HepG2 (cell line): ENCODE results near the gene CGNL1. TPM values are rescaled to one million over a fixed set of nuclear protein-coding genes. Genes with fewer than 3 reads are reported as not detected.

ENCODE experiments used
- ADNP ChIP-seq: sonication (generic); formaldehyde crosslinking; IDR thresholded peaks from 2 replicates; pipeline ENCODE4 v1.4.0; 2020; ENCODE audit warnings: missing genetic modification reagents
- ARNTL ChIP-seq: sonication (generic); formaldehyde crosslinking; IDR thresholded peaks from 2 replicates; pipeline ENCODE4 v1.4.0; 2020; ENCODE audit warnings: mild to moderate bottlenecking, missing genetic modification reagents
- CC2D1A ChIP-seq: sonication (generic); formaldehyde crosslinking; IDR thresholded peaks from 2 replicates; pipeline ENCODE4 v1.8.1; 2023; ENCODE audit warnings: mild to moderate bottlenecking, missing genetic modification reagents
- EP300 ChIP-seq, 3 experiments: sonication (generic) in 1 of 3; formaldehyde crosslinking in 1 of 3; IDR thresholded peaks; 2 replicates each; pipeline versions ENCODE4 v1.5.1 to v1.6.1; 2011 to 2020; ENCODE audit warnings: low read depth in 2 of 3, low read length in 2 of 3, borderline replicate concordance in 1 of 3, improper control_type of control experiment in 1 of 3, mild to moderate bottlenecking in 1 of 3, missing genetic modification reagents in 1 of 3, moderate library complexity in 1 of 3
- GTF3A ChIP-seq: sonication (generic); formaldehyde crosslinking; conservative IDR thresholded peaks from 2 replicates; pipeline ENCODE4 v1.4.0; 2020; ENCODE audit warnings: mild to moderate bottlenecking, missing genetic modification reagents
- JUNB ChIP-seq: sonication (generic); formaldehyde crosslinking; IDR thresholded peaks from 2 replicates; pipeline ENCODE4 v1.8.0; 2022; ENCODE audit warnings: missing genetic modification reagents, mild to moderate bottlenecking, borderline replicate concordance
- LCORL ChIP-seq, 2 experiments: fragments of 450-650 bp in 1 of 2; sonication (generic) in 1 of 2; formaldehyde crosslinking in 1 of 2; IDR thresholded peaks; 2 replicates each; pipeline versions ENCODE4 v1.5.0 to v1.6.1; 2017 to 2020; ENCODE audit warnings: antibody characterized with exemption in 1 of 2, missing genetic modification reagents in 1 of 2
- MED13 ChIP-seq: sonication (generic); formaldehyde crosslinking; IDR thresholded peaks from 2 replicates; pipeline ENCODE4 v1.5.0; 2020; ENCODE audit warnings: missing genetic modification reagents
- MTF1 ChIP-seq: sonication (generic); formaldehyde crosslinking; IDR thresholded peaks from 2 replicates; pipeline ENCODE4 v1.5.0; 2020; ENCODE audit warnings: missing genetic modification reagents
- NFE2L2 ChIP-seq: fragments of 150-350 bp; IDR thresholded peaks from 2 replicates; pipeline ENCODE4 v1.6.1; 2014; ENCODE audit warnings: low read length
- NFYB ChIP-seq: sonication (generic); formaldehyde crosslinking; IDR thresholded peaks from 2 replicates; pipeline ENCODE4 v1.4.0; 2020; ENCODE audit warnings: missing genetic modification reagents
- NFYC ChIP-seq: IDR thresholded peaks from 2 replicates; pipeline ENCODE4 v1.6.1; 2016; ENCODE audit warnings: missing genetic modification reagents, missing compliant biosample characterization
- REPIN1 ChIP-seq: sonication (generic); formaldehyde crosslinking; IDR thresholded peaks from 2 replicates; pipeline ENCODE4 v1.8.0; 2022; ENCODE audit warnings: missing genetic modification reagents, low read depth, mild to moderate bottlenecking, borderline replicate concordance
- REXO4 ChIP-seq: sonication (generic); formaldehyde crosslinking; IDR thresholded peaks from 2 replicates; pipeline ENCODE4 v1.8.0; 2022; ENCODE audit warnings: missing genetic modification reagents, mild to moderate bottlenecking, borderline replicate concordance
- SETDB1 ChIP-seq: sonication (generic); formaldehyde crosslinking; IDR thresholded peaks from 2 replicates; pipeline ENCODE4 v1.5.1; 2020; ENCODE audit warnings: missing genetic modification reagents, mild to moderate bottlenecking, borderline replicate concordance
- SP5 ChIP-seq: IDR thresholded peaks from 2 replicates; pipeline ENCODE4 v1.6.1; 2016; ENCODE audit warnings: low read depth, borderline replicate concordance
- TCF12 ChIP-seq, 2 experiments: fragments of 450-650 bp in 1 of 2; sonication (generic) in 1 of 2; formaldehyde crosslinking in 1 of 2; IDR thresholded peaks; 2 replicates each; pipeline versions ENCODE4 v1.6.1 to v1.8.0; 2017 to 2022; ENCODE audit warnings: antibody characterized with exemption in 1 of 2, mild to moderate bottlenecking in 1 of 2, missing genetic modification reagents in 1 of 2, moderate library complexity in 1 of 2
- WIZ ChIP-seq: sonication (generic); formaldehyde crosslinking; IDR thresholded peaks from 2 replicates; pipeline ENCODE4 v1.5.1; 2020; ENCODE audit warnings: mild to moderate bottlenecking, missing genetic modification reagents
- ZBED4 ChIP-seq: sonication (generic); formaldehyde crosslinking; IDR thresholded peaks from 2 replicates; pipeline ENCODE4 v1.4.0; 2020; ENCODE audit warnings: missing genetic modification reagents, borderline replicate concordance
- ZNF180 ChIP-seq: sonication (generic); formaldehyde crosslinking; IDR thresholded peaks from 2 replicates; pipeline ENCODE4 v1.4.0; 2020; ENCODE audit warnings: low read depth, missing genetic modification reagents, borderline replicate concordance
- ZNF329 ChIP-seq: sonication (generic); formaldehyde crosslinking; IDR thresholded peaks from 2 replicates; pipeline ENCODE4 v1.9.0; 2021; ENCODE audit warnings: low read depth, mild to moderate bottlenecking, missing genetic modification reagents
- ZNF746 ChIP-seq: sonication (generic); formaldehyde crosslinking; IDR thresholded peaks from 2 replicates; pipeline ENCODE4 v1.8.0; 2022; ENCODE audit warnings: mild to moderate bottlenecking, missing genetic modification reagents
- ZNF766 ChIP-seq: sonication (generic); formaldehyde crosslinking; IDR thresholded peaks from 2 replicates; pipeline ENCODE4 v1.5.0; 2020; ENCODE audit warnings: missing genetic modification reagents, borderline replicate concordance
- ZNF883 ChIP-seq: sonication (generic); formaldehyde crosslinking; IDR thresholded peaks from 2 replicates; pipeline ENCODE4 v1.5.1; 2020; ENCODE audit warnings: mild to moderate bottlenecking, missing genetic modification reagents; ENCODE audit errors: not compliant biosample characterization
- polyA plus RNA-seq, 8 experiments: library from polyadenylated mRNA; depleted of rRNA in 3 of 8; stranded (reverse) in 7 of 8; unstranded in 1 of 8; fragments of >200 nt; fragmentation: Illumina TruSeq in 4 of 8; extraction: Trizol in 4 of 8; gene quantifications; 2 replicates each; pipeline versions ENCODE4 v1.2.1 to v1.2.3, GENCODE V29; 2011 to 2016; ENCODE audit warnings: low read depth in 4 of 8, missing spikeins in 1 of 8, mixed read lengths in 1 of 8; ENCODE audit not compliant: insufficient read depth in 1 of 8
- total RNA-seq, 5 experiments: library from RNA; depleted of rRNA; stranded (reverse); fragments of >200 nt; fragmentation: Illumina TruSeq; extraction: Trizol; gene quantifications; 2 replicates each; pipeline ENCODE4 v1.2.3, GENCODE V29; 2016; ENCODE audit warnings: low read depth in 1 of 5
- TF ChIP-seq, protein P1 (sequence below): sonication (generic); formaldehyde crosslinking; IDR thresholded peaks from 2 replicates; pipeline ENCODE4 v1.8.0; 2022; ENCODE audit warnings: mild to moderate bottlenecking, missing genetic modification reagents, moderate library complexity

Gene CGNL1
- total and polyA plus RNA-seq, 2 of the 13 experiments (the other 11 are each of a cell fraction or from before 2014, with no cell fraction given): 5.6 to 15.6 TPM

DNA sequence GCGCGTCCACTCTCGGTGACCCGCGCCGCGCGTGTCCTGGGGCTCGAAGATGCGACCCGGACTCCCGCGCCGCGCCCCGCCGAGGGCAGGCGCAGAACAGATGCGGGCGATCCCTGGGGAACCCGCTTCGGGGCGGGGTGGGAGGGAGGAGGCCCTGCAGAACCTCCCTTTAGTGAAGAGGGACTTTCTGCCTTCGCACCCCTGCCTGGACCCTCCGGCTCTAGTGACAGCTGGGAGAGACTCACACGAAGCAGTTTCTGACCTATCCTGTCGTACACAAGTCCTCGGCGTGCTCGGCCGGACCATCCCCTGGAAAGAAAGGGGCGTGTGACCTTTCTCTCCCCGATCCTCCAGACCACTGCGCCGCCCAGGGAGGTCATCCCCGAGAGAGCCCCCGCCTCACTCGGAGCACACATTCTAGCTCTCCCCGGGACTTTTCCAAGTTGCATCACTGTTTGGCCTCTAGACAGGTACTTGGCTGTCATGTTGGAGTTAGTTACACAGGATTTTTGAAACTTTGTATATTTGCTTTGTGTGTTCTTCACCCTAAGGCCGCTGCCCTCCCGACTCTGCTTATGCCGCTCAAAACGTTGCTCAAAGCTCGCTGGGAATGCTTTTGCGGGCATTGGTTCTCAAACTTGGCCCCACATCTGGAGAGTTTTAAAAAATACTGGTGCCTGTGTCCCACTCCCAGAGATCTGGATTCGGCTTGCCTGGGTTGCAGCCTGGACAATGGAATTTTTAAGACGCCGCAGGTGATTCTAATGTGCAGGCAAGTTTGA is 582 bp downstream of the CGNL1 start (continued):
- TF ChIP-seq MED13 (CRISPR knock-in tag) (no peak), EP300 (IDR thresholded peaks at IDR 0.05; ENCODE audit: low read depth in 2 of 2, low read length in 2 of 2) (peak in 1 of 2 experiments; percentile 32; a peak in 1 of 4 replicates), EP300 (CRISPR knock-in tag; IDR thresholded peaks at IDR 0.05; ENCODE audit: borderline replicate concordance) (no peak), SETDB1 (CRISPR knock-in tag) (no peak), NFYC (CRISPR knock-in tag) (no peak), ZNF766 (no peak), LCORL (IDR thresholded peaks at IDR 0.05) (no peak), LCORL (CRISPR knock-in tag; IDR thresholded peaks at IDR 0.05) (peak; percentile 52; the same call in 1 of the 2 replicates), MTF1 (CRISPR knock-in tag) (no peak), ZNF746 (CRISPR knock-in tag) (0 out of 2 replicates have a peak, but pooled peaks have one; percentile 12), REXO4 (CRISPR knock-in tag) (no peak), ZNF883 (no peak), WIZ (no peak), NFE2L2 (no peak), CC2D1A (CRISPR knock-in tag) (no peak), SP5 (peak; percentile 19; the same call in 1 of the 2 replicates), ZNF180 (CRISPR knock-in tag) (no peak), GTF3A (CRISPR knock-in tag) (no peak), JUNB (CRISPR knock-in tag) (no peak), ZBED4 (no peak), ADNP (CRISPR knock-in tag) (no peak), ARNTL (CRISPR knock-in tag) (no peak), NFYB (CRISPR knock-in tag) (0 out of 2 replicates have a peak, but pooled peaks have one; percentile 5), REPIN1 (peak; percentile 66; the same call in 1 of the 2 replicates), TCF12 (IDR thresholded peaks at IDR 0.05) (no peak), TCF12 (CRISPR knock-in tag; IDR thresholded peaks at IDR 0.05) (0 out of 2 replicates have a peak, but pooled peaks have one; percentile 39), ZNF329 (CRISPR knock-in tag) (no peak)
- TF ChIP-seq, protein P1, sequence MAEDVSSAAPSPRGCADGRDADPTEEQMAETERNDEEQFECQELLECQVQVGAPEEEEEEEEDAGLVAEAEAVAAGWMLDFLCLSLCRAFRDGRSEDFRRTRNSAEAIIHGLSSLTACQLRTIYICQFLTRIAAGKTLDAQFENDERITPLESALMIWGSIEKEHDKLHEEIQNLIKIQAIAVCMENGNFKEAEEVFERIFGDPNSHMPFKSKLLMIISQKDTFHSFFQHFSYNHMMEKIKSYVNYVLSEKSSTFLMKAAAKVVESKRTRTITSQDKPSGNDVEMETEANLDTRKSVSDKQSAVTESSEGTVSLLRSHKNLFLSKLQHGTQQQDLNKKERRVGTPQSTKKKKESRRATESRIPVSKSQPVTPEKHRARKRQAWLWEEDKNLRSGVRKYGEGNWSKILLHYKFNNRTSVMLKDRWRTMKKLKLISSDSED (CRISPR knock-in tag): no peak
